ENCODE measurements around the gene CUL3. TPM values are rescaled to one million over a fixed set of nuclear protein-coding genes. Genes with fewer than 3 reads are reported as not detected.

CUL3 gene
- total and polyA plus RNA-seq, 2 of the 8 experiments (the other 6 are each of a cell fraction or from before 2014, with no cell fraction given): 28.5 to 113 TPM

- TF ChIP-seq TEAD4 (IDR thresholded peaks at IDR 0.05; ENCODE audit: low read depth, low read length) (no peak), NRF1 (IDR thresholded peaks at IDR 0.05; ENCODE audit: low read depth, low read length) (no peak), BACH1 (IDR thresholded peaks at IDR 0.05; ENCODE audit: low read length) (no peak), SRF (IDR thresholded peaks at IDR 0.05; ENCODE audit: low read depth, low read length) (no peak), RXRA (IDR thresholded peaks at IDR 0.05; ENCODE audit: insufficient read depth, low read depth, low read length) (no peak)
- TF ChIP-seq, protein P1, sequence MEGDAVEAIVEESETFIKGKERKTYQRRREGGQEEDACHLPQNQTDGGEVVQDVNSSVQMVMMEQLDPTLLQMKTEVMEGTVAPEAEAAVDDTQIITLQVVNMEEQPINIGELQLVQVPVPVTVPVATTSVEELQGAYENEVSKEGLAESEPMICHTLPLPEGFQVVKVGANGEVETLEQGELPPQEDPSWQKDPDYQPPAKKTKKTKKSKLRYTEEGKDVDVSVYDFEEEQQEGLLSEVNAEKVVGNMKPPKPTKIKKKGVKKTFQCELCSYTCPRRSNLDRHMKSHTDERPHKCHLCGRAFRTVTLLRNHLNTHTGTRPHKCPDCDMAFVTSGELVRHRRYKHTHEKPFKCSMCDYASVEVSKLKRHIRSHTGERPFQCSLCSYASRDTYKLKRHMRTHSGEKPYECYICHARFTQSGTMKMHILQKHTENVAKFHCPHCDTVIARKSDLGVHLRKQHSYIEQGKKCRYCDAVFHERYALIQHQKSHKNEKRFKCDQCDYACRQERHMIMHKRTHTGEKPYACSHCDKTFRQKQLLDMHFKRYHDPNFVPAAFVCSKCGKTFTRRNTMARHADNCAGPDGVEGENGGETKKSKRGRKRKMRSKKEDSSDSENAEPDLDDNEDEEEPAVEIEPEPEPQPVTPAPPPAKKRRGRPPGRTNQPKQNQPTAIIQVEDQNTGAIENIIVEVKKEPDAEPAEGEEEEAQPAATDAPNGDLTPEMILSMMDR (IDR thresholded peaks at IDR 0.05; ENCODE audit: control extremely low read depth in 1 of 3, insufficient read depth in 1 of 3, low read depth in 1 of 3, low read length in 3 of 3): no peak
Measured at GRCh38 chr2:224525774-224526173, 59.4 kb downstream of the CUL3 start (continued).

All from H1 (cell line).